A673 (cell line): ENCODE results near the gene MATN1.

Experiments used
- CTCF ChIP-seq: fragments of 300-800, 200-600 bp; sonication (generic); conservative IDR thresholded peaks from 2 replicates; pipeline ENCODE4 v1.5.1; 2017; ENCODE audit warnings: low read depth, mild to moderate bottlenecking, antibody characterized with exemption, low read length, moderate library complexity, mixed read lengths
- EZH2 ChIP-seq: fragments of 200-600 bp; sonication (generic); IDR thresholded peaks from 2 replicates; pipeline ENCODE4 v1.6.1; 2017; ENCODE audit warnings: borderline replicate concordance, low read depth, mild to moderate bottlenecking, mixed read lengths, antibody characterized with exemption, low read length; ENCODE audit not compliant: poor library complexity, severe bottlenecking

DNA sequence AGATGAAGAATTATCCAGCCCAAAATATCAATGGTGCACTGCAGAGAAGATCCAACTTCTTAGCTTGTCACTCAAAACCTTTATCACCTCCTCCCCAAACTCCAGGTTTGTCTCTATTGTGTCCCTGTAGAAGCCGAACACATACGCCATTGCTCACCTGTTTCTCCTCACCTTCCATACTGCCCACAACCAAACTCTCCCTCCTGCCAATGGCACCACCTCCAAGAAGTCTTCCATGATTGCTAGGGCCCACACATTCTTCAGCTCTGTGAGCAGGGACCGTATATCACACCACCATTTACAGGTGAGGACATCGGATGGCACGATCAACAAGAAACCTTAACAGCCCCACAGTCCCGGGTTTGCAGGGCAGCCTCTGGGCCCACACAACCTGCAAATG is 31.9 kb upstream of the MATN1 start:
- TF ChIP-seq CTCF (no peak), EZH2 (no peak)
